Naive thymus-derived CD4-positive, alpha-beta T cell (primary cell): ENCODE results near the gene PTOV1. TPM values are rescaled to one million over a fixed set of nuclear protein-coding genes. Genes with fewer than 3 reads are reported as not detected.
A peak's percentile ranks its signal among the peaks of the same experiment; 100 is the strongest.

Experiments used
- ATAC-seq: fragments of 150-1000 bp; cut with Tn5 transposase; 2 replicates; pipeline ENCODE4 v1.10.0; 2021; ENCODE audit warnings: mild to moderate bottlenecking, moderate library complexity
- CTCF ChIA-PET: fragments of 350-600 bp; sonication (Branson Sonifier 250); formaldehyde crosslinking; loops from one replicate; lab custom pipeline; 2021; ENCODE audit warnings: antibody characterized with exemption; lab: Charles Lee
- POLR2A ChIA-PET: fragments of 350-600 bp; sonication (Branson Sonifier 250); formaldehyde crosslinking; loops from one replicate; lab custom pipeline; 2021; ENCODE audit warnings: antibody characterized with exemption, inconsistent platforms; lab: Charles Lee
- DNase-seq, 9 donors: peaks; one replicate each; pipeline versions ENCODE4 v3.0.0 to v3.0.0-alpha.2; 2020 to 2022; ENCODE audit warnings: mixed read lengths in 1 of 9
- H3K27ac ChIP-seq: one replicate; pipeline ENCODE4 v1.7.0; 2013; ENCODE audit warnings: mild to moderate bottlenecking, low read depth, low read length, moderate library complexity
- H3K27me3 ChIP-seq, 2 donors: one replicate each; pipeline ENCODE4 v1.7.0; 2013; ENCODE audit warnings: low read length in 2 of 2, mild to moderate bottlenecking in 2 of 2, moderate library complexity in 2 of 2; ENCODE audit not compliant: control insufficient read depth in 2 of 2, insufficient read depth in 2 of 2
- H3K36me3 ChIP-seq, 3 experiments: 1 replicate in 2 of 3; 2 replicates in 1 of 3; pipeline ENCODE4 v1.7.0; 2013; ENCODE audit warnings: low read length in 3 of 3, mild to moderate bottlenecking in 3 of 3, moderate library complexity in 1 of 3; ENCODE audit not compliant: insufficient read depth in 3 of 3, control insufficient read depth in 2 of 3
- H3K4me1 ChIP-seq, 2 donors: one replicate each; pipeline ENCODE4 v1.7.0; 2013; ENCODE audit warnings: low read length in 2 of 2, mild to moderate bottlenecking in 2 of 2, moderate library complexity in 1 of 2; ENCODE audit not compliant: control insufficient read depth in 2 of 2, insufficient read depth in 2 of 2
- H3K4me3 ChIP-seq: 2 replicates; pipeline ENCODE4 v1.7.0; 2013; ENCODE audit warnings: mild to moderate bottlenecking, low read length
- H3K9me3 ChIP-seq, 3 experiments: 1 replicate in 2 of 3; 2 replicates in 1 of 3; pipeline ENCODE4 v1.7.0; 2013; ENCODE audit warnings: low read length in 3 of 3; ENCODE audit not compliant: control insufficient read depth in 2 of 3
- H3K27ac Mint-ChIP-seq, 9 donors: one replicate each; pipeline ENCODE4 v1.8.0; 2020 to 2022; ENCODE audit warnings: mixed read lengths in 9 of 9, mild to moderate bottlenecking in 8 of 9, moderate library complexity in 5 of 9, inconsistent platforms in 2 of 9
- H3K27me3 Mint-ChIP-seq, 5 donors: one replicate each; pipeline ENCODE4 v1.8.0; 2021 to 2022; ENCODE audit warnings: mixed read lengths in 5 of 5, mild to moderate bottlenecking in 1 of 5
- H3K36me3 Mint-ChIP-seq, 5 donors: one replicate each; pipeline ENCODE4 v1.8.0; 2020 to 2022; ENCODE audit warnings: mixed read lengths in 5 of 5, mild to moderate bottlenecking in 3 of 5, inconsistent platforms in 1 of 5
- H3K4me1 Mint-ChIP-seq, 7 donors: one replicate each; pipeline ENCODE4 v1.8.0; 2020 to 2022; ENCODE audit warnings: mixed read lengths in 7 of 7, mild to moderate bottlenecking in 3 of 7, inconsistent platforms in 1 of 7
- H3K4me3 Mint-ChIP-seq, 10 donors: one replicate each; pipeline ENCODE4 v1.8.0; 2020 to 2022; ENCODE audit warnings: mild to moderate bottlenecking in 10 of 10, mixed read lengths in 10 of 10, moderate library complexity in 6 of 10, inconsistent platforms in 2 of 10
- H3K9me3 Mint-ChIP-seq, 11 donors: one replicate each; pipeline ENCODE4 v1.8.0; 2020 to 2022; ENCODE audit warnings: mixed read lengths in 11 of 11, mild to moderate bottlenecking in 4 of 11, inconsistent platforms in 1 of 11, moderate library complexity in 1 of 11
- intact Hi-C, 2 donors: fragments of 100-400 bp; cut with micrococcal nuclease; formaldehyde crosslinking; loops; one replicate each; pipeline ENCODE4 v1.15.1; 2023
- polyA plus RNA-seq, 2 donors: library from polyadenylated mRNA; unstranded; fragments of 300-500 nt; fragmentation: Illumina TruSeq; gene quantifications; one replicate each; pipeline ENCODE4 v1.2.3, GENCODE V29; 2021
- total RNA-seq, 6 experiments: library from RNA in 5 of 6; stranded (reverse) in 5 of 6; gene quantifications; 1 replicate in 5 of 6; 2 replicates in 1 of 6; pipeline ENCODE4 v1.2.3 and lab custom pipeline; 2021 to 2026

Gene PTOV1
- total and polyA plus RNA-seq, 7 experiments from 2014 or later, result 49.0 to 170 (median 150) TPM

- no peaks in the 10 kb centered on the region for H3K36me3 ChIP-seq
- Mint-ChIP-seq H3K9me3 (no peaks in the 10 kb centered on the region), H3K36me3 (peaks cover 0 to 2% (median 0%) of the 10 kb centered on the region in 5 donors), H3K27ac (peak overlapping the region in 4 of 9 donors; percentile 26 to 77 (median 61)), H3K4me1 (peaks cover 15 to 46% (median 23%) of the 10 kb centered on the region in 7 donors), H3K4me3 (peak overlapping the region in 2 of 10 donors; percentile 32 to 51), H3K27me3 (no peaks in the 10 kb centered on the region)
- no peak for DNase-seq
- ATAC-seq, result no peak
- H3K27ac ChIP-seq, result no peak overlapping the region
- H3K4me1 ChIP-seq, result peaks cover 18 to 19% of the 10 kb centered on the region in 2 donors
- H3K9me3 ChIP-seq, result no peaks in the 10 kb centered on the region
- ChIA-PET CTCF (no interaction called here), POLR2A (interaction anchor here (0.8 to 1.2 kb wide), 3 partner anchors 11 to 35 kb away, joined by 3 to 7 read pairs (median 3); partner anchors contain the start of genes AKT1S1, NUP62 and TBC1D17)
- intact Hi-C loops, result loop anchor here in 1 of 2 donors (5.0 kb wide), 1 partner anchor 178 kb away; no protein-coding TSS in a partner anchor
- H3K4me3 ChIP-seq, result no peak overlapping the region
- H3K27me3 ChIP-seq, result no peaks in the 10 kb centered on the region
Measured at GRCh38 chr19:49894879-49895565, 44.1 kb downstream of the PTOV1 start.

GRCh38 chr19:49895566-49896297 is 44.8 kb downstream of the PTOV1 start:
- no peaks in the 10 kb centered on the region for H3K36me3 ChIP-seq
- ChIA-PET POLR2A (interaction anchor here (0.8 to 2.2 kb wide), 5 partner anchors 12 to 34 kb away, joined by 3 to 8 read pairs (median 5); partner anchors contain the start of genes AKT1S1, ATF5, NUP62 and TBC1D17), CTCF (no interaction called here)
- no peaks in the 10 kb centered on the region for H3K27me3 Mint-ChIP-seq
- peaks cover 15 to 46% (median 23%) of the 10 kb centered on the region in 7 donors for H3K4me1 Mint-ChIP-seq
- peaks cover 18 to 19% of the 10 kb centered on the region in 2 donors for H3K4me1 ChIP-seq
- H3K27me3 ChIP-seq, result no peaks in the 10 kb centered on the region
- peak overlapping the region in 3 of 9 donors; percentile 69 to 96 (median 79) for H3K27ac Mint-ChIP-seq
- H3K27ac ChIP-seq, result no peak overlapping the region
- no peak overlapping the region for H3K4me3 ChIP-seq
- H3K9me3 Mint-ChIP-seq, result no peaks in the 10 kb centered on the region
- intact Hi-C loops, result loop anchor here in 1 of 2 donors (2.0 kb wide), 1 partner anchor 15 kb away; no protein-coding TSS in a partner anchor
- peak overlapping the region in 1 of 10 donors; percentile 34 for H3K4me3 Mint-ChIP-seq
- DNase-seq (no peak), ATAC-seq (no peak)
- H3K36me3 Mint-ChIP-seq, result peaks cover 0 to 2% (median 0%) of the 10 kb centered on the region in 5 donors
- H3K9me3 ChIP-seq, result no peaks in the 10 kb centered on the region

GRCh38 chr19:49896863-49897621 is 46.1 kb downstream of the PTOV1 start, which contains the start of gene IL4I1:
IL4I1 (minus strand) TSS chr19:49896887; CDS start chr19:49896160, 727 bp downstream.
- Mint-ChIP-seq H3K36me3 (peaks cover 0 to 2% (median 0%) of the 10 kb centered on the region in 5 donors), H3K27me3 (no peaks in the 10 kb centered on the region), H3K4me1 (peaks cover 15 to 41% (median 23%) of the 10 kb centered on the region in 7 donors), H3K9me3 (no peaks in the 10 kb centered on the region), H3K4me3 (peak within 1 kb of the TSS; percentile 26 to 81 (median 74)), H3K27ac (peak within 1 kb of the TSS; percentile 79 to 97 (median 91))
- Histone ChIP-seq H3K9me3 (no peaks in the 10 kb centered on the region), H3K27ac (peak within 1 kb of the TSS; percentile 56), H3K4me1 (peaks cover 18 to 19% of the 10 kb centered on the region in 2 donors), H3K27me3 (no peaks in the 10 kb centered on the region), H3K4me3 (peak within 1 kb of the TSS; percentile 36), H3K36me3 (no peaks in the 10 kb centered on the region)
- ATAC-seq, result peak; percentile 72
- CTCF ChIA-PET, result no interaction called here
- intact Hi-C loops, result loop anchor here (1.0 to 2.0 kb wide), 4 partner anchors 14 to 128 kb away; partner anchors contain the start of genes ATF5 (in 2 of the 2), NUP62 (in 2 of the 2), AKT1S1 (in 1 of the 2) and TBC1D17 (in 1 of the 2)
- DNase-seq, result peak in 8 of 9 donors; percentile 15 to 62 (median 38)
- POLR2A ChIA-PET, result interaction anchor here (1.0 to 2.2 kb wide), 5 partner anchors 22 to 36 kb away, joined by 3 to 8 read pairs (median 4); partner anchors contain the start of genes ATF5 and NUP62

- POLR2A ChIA-PET, result interaction anchor here (1.4 kb wide), 1 partner anchor 25 kb away, joined by 3 read pairs; the partner anchor contains the start of genes ATF5 and NUP62
- no peak overlapping the region for H3K4me3 Mint-ChIP-seq
Measured at GRCh38 chr19:49904136-49904535, 53.2 kb downstream of the PTOV1 start.

GRCh38 chr19:49906879-49907564 is 56.1 kb downstream of the PTOV1 start:
- H3K27ac ChIP-seq, result no peak overlapping the region
- Mint-ChIP-seq H3K4me1 (peaks cover 11 to 48% (median 17%) of the 10 kb centered on the region in 7 donors), H3K36me3 (peaks cover 0 to 22% (median 3%) of the 10 kb centered on the region in 5 donors)

More at GRCh38 chr19:49904136-49904535, 53.2 kb downstream of the PTOV1 start:
- H3K4me3 ChIP-seq, result no peak overlapping the region
- H3K27me3 Mint-ChIP-seq, result no peaks in the 10 kb centered on the region
- no peaks in the 10 kb centered on the region for H3K4me1 ChIP-seq
- CTCF ChIA-PET, result no interaction called here
- peak overlapping the region in 1 of 9 donors; percentile 55 for H3K27ac Mint-ChIP-seq
- H3K27me3 ChIP-seq, result no peaks in the 10 kb centered on the region
- DNase-seq (no peak), ATAC-seq (no peak)
- peaks cover 0 to 23% (median 0%) of the 10 kb centered on the region in 3 experiments for H3K36me3 ChIP-seq
- peaks cover 0 to 35% (median 5%) of the 10 kb centered on the region in 7 donors for H3K4me1 Mint-ChIP-seq
- H3K36me3 Mint-ChIP-seq, result peaks cover 0 to 18% (median 3%) of the 10 kb centered on the region in 5 donors
- no peaks in the 10 kb centered on the region for H3K9me3 ChIP-seq
- intact Hi-C loops, result no loop called here
- H3K9me3 Mint-ChIP-seq, result no peaks in the 10 kb centered on the region
- H3K27ac ChIP-seq, result no peak overlapping the region

More at GRCh38 chr19:49906879-49907564, 56.1 kb downstream of the PTOV1 start:
- no peaks in the 10 kb centered on the region for H3K4me1 ChIP-seq
- ChIA-PET POLR2A (no interaction called here), CTCF (no interaction called here)
- H3K9me3 ChIP-seq, result no peaks in the 10 kb centered on the region
- no peak overlapping the region for H3K4me3 Mint-ChIP-seq
- ATAC-seq (no peak), DNase-seq (no peak)
- H3K27me3 Mint-ChIP-seq, result no peaks in the 10 kb centered on the region
- H3K36me3 ChIP-seq, result peaks cover 0 to 38% (median 0%) of the 10 kb centered on the region in 3 experiments
- no peaks in the 10 kb centered on the region for H3K27me3 ChIP-seq
- no peaks in the 10 kb centered on the region for H3K9me3 Mint-ChIP-seq
- H3K27ac Mint-ChIP-seq, result peak overlapping the region in 4 of 9 donors; percentile 6 to 62 (median 18)
- no peak overlapping the region for H3K4me3 ChIP-seq
- intact Hi-C loops, result no loop called here
